ENCODE data around the gene EEF2KMT. TPM values are rescaled to one million over a fixed set of nuclear protein-coding genes. Genes with fewer than 3 reads are reported as not detected.

EEF2KMT gene
- polyA plus RNA-seq, 1 donor from 2014 or later = 18.2 TPM

DNA sequence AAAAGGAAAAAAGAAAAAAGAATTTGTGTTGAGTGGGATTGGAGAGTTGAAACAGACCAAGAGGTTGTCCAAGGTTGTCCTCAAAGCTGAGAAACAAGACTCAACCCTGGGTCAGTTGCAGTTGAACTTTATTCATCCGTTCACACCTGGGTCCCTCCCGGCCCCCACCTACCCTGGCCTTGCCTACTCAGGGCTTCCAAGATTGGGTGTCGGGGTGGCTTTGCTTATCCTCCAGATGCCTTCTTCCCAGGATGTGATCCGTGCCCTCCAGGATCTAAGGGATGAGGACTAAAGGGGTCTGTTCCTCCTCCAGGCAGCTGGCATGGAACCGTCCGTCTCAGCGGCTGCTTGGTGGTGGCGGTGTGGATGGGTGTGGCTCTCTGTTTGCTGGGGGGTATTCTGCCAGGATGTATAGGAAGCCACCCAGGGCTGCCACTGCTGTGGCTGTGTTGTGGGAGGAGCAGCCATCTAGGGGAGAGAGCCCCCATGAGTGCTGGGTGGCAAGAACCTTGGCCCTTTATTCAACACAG, 53.5 kb downstream of the EEF2KMT start:
- Mint-ChIP-seq H3K27me3 (peaks cover 16% of the 10 kb centered on the region), H3K4me1 (peaks cover 0 to 8% (median 2%) of the 10 kb centered on the region in 3 donors), H3K4me3 (no peak overlapping the region), H3K36me3 (no peaks in the 10 kb centered on the region), H3K9me3 (peaks cover 0 to 6% (median under 1%) of the 10 kb centered on the region in 3 donors), H3K27ac (no peak overlapping the region)

DNA sequence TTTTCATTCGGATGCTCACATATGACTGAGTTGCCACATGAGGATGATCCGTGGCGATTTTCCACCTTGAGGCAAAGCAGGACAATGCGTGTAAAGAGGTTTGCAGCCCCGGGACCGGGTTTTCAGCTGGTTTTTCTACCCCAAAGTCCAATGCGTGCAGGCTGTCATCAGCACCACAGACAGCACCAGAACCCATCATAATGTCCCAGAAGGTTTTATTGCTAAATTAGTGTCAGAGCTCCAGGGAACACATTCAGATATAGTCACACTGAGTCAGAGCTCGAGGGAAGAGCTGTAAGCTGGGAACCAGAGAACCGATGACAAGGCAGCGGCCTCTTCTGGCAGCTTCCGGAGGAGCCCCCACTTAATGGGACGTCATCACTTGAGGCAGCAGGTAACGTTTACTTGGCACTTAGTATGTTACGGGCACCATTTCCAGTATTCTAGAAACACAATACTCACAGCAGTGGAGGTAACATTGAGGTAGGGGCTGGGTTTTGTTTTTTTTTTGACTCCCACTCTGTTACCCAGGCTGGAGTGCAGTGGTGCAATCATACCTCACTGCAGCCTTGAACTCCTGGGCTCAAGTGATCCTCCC, 54.9 kb downstream of the EEF2KMT start:
- Mint-ChIP-seq H3K4me1 (peaks cover 0 to 8% (median 2%) of the 10 kb centered on the region in 3 donors), H3K36me3 (peaks cover 1% of the 10 kb centered on the region), H3K27me3 (peaks cover 12% of the 10 kb centered on the region), H3K27ac (no peak overlapping the region), H3K9me3 (no peaks in the 10 kb centered on the region), H3K4me3 (no peak overlapping the region)

DNA sequence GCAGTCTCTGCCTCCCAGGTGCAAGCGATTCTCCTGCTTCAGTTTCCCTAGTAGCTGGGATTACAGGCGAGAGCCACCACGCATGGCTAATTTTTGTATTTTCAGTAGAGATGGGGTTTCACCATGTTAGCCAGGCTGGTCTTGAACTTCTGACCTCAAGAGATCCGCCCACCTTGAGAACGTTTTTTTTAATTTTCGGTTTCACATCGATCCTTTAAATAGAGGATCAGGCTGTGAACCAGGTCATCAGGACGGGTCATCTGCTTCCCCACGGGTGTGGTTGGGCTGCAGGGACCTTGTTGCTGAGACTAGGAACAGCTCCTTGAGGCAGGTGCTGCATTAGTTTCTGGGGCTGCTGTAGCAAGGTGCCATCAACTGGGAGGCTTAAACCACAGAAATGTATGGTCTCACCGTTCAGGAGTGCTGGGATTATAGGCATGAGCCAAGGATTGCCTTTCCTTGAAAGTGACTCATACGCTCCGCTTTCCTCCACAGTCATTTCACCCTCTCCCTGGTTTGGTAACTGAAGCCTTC, 55.9 kb downstream of the EEF2KMT start:
- Mint-ChIP-seq H3K27me3 (peaks cover 11% of the 10 kb centered on the region), H3K4me1 (peaks cover 0 to 8% (median 2%) of the 10 kb centered on the region in 3 donors), H3K36me3 (peaks cover 1% of the 10 kb centered on the region), H3K27ac (no peak overlapping the region), H3K4me3 (peak overlapping the region in 1 of 4 donors; percentile 62), H3K9me3 (no peaks in the 10 kb centered on the region)

DNA sequence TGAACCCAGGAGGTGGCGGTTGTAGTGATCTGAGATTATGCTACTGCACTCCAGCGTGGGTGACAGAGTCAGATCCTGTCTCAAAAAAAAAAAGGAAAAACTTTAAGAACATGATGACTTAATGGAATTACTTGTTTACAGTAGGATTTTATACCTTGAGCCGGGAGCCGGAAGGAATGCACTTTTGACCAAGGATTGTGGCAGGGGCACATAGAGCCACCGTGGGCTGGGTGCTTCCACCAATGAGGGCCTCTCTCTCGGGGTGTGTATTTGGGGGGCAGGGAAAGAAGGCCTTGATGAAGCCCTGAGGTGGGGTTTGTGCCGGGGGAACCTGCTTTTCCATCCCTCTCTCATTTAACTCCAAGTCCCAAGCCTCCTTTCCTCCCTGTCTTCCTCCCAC, 57.1 kb downstream of the EEF2KMT start:
- Mint-ChIP-seq H3K27ac (no peak overlapping the region), H3K27me3 (peaks cover 9% of the 10 kb centered on the region), H3K36me3 (peaks cover 3% of the 10 kb centered on the region), H3K4me3 (no peak overlapping the region), H3K9me3 (no peaks in the 10 kb centered on the region), H3K4me1 (peaks cover 0 to 8% (median 6%) of the 10 kb centered on the region in 3 donors)

DNA sequence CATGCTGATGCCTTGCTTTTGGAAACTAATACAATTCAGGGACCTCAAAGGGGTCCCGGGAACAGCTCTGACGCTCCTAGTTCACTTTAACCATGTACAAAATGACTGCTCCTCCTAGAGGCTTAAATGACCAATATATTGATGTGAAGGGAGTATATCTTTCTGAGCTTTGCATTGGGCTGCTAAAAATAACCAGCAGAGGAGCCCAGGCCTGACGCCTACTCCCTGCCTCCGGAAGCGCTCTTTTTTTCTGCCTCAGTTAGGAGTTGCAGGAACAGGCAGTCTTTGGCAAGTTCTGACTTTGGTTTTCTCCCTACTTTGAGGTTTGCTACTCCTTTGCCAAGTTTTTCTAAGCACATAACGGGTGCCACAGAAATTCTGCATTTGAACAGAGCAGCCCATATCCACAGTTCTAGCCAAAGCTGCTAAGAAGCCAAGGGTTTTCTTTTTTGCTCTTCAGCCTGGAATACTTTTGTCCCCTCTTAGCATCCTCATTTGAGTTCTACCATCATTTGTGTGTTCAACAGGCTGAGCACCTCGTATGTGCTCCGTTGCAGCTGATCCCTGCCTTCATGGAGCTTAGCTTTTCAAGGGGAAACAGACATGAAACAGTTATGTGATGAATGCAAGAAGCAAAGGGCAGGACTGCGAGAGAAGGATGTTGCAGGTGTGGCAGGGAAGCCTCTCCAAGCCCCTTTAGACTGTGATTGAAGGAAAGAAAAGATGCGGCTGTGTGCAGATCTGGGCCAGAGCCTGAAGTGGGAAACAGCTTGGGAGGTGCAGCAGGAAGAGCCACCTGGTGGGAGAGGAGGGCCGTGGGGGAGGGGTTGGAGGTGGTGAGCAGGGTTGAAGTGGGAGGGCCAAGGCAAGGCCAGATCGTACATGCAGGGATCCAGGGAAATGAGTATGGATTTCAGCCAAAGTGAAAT, 61.1 kb downstream of the EEF2KMT start:
- peak overlapping the region in 2 of 4 donors; percentile 14 to 88 for H3K4me3 Mint-ChIP-seq
- H3K27ac Mint-ChIP-seq = peak overlapping the region in 1 of 3 donors; percentile 61
- H3K4me1 Mint-ChIP-seq = peaks cover 11 to 18% (median 15%) of the 10 kb centered on the region in 3 donors
- H3K36me3 Mint-ChIP-seq = peaks cover 3% of the 10 kb centered on the region
- H3K27me3 Mint-ChIP-seq = peaks cover 8% of the 10 kb centered on the region
- H3K9me3 Mint-ChIP-seq = no peaks in the 10 kb centered on the region

DNA sequence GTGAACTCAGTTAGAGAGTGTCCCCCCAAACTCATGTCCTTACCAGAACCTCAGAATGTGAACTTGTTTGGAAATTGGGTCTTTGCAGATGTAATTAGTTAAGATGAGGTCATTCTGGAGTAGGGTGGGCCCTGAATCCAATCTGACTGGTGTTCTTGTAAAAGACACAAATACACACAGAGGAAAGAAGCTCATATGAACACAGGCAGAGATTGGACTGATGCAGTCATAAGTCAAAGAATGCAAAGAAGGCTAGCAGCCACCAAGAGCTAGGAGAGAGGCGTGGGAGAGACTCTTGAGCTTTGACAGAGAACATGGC, 61.7 kb downstream of the EEF2KMT start:
- peaks cover 3% of the 10 kb centered on the region for H3K36me3 Mint-ChIP-seq
- H3K9me3 Mint-ChIP-seq = no peaks in the 10 kb centered on the region
- peak overlapping the region in 1 of 4 donors; percentile 88 for H3K4me3 Mint-ChIP-seq
- peaks cover 2% of the 10 kb centered on the region for H3K27me3 Mint-ChIP-seq
- peaks cover 11 to 15% (median 14%) of the 10 kb centered on the region in 3 donors for H3K4me1 Mint-ChIP-seq
- H3K27ac Mint-ChIP-seq = peak overlapping the region in 1 of 3 donors; percentile 61

Other genes starting within 250 kb of the EEF2KMT start
- 0.55 TPM for gene PPL, start 160.6 kb downstream of the EEF2KMT start, polyA plus RNA-seq
- gene SEC14L5, start 139.5 kb downstream of the EEF2KMT start, polyA plus RNA-seq = 0.03 TPM
- gene NAGPA, start 63.9 kb downstream of the EEF2KMT start, polyA plus RNA-seq = 37.8 TPM
- gene C16orf89, start 31.8 kb downstream of the EEF2KMT start, polyA plus RNA-seq = not detected
- gene ALG1, start 26.0 kb downstream of the EEF2KMT start, polyA plus RNA-seq = 24.5 TPM

Data from IgD-negative memory B cell (primary cell).